ENCODE results near the gene PWWP2B. TPM values are rescaled to one million over a fixed set of nuclear protein-coding genes. Genes with fewer than 3 reads are reported as not detected.

The PWWP2B gene
- total and polyA plus RNA-seq, 2 donors (not counting 3 experiments of a cell fraction or from before 2014, with no cell fraction given): 4.6 to 11.8 TPM

- dilution Hi-C loops (cut with MboI; ENCODE audit: extremely low pct_ligation_motif_present, low sequenced_read_pairs): no loop called here
- H2AFZ ChIP-seq (ENCODE audit: low read depth, low read length): no peak overlapping the region
- ChIA-PET POLR2A (no interaction called here), CTCF (no interaction called here)
- H3K36me3 ChIP-seq (ENCODE audit: control insufficient read depth in 2 of 2, extremely low read depth in 1 of 2, insufficient read depth in 2 of 2, low read length in 2 of 2): no peaks in the 10 kb centered on the region
- no peak for TF ChIP-seq MYC (IDR thresholded peaks at IDR 0.05; ENCODE audit: low read depth, low read length)
- TF ChIP-seq JUN (IDR thresholded peaks at IDR 0.05; ENCODE audit: borderline replicate concordance, insufficient read depth, insufficient read length, low read depth): no peak
- no peak for TF ChIP-seq POLR2AphosphoS5 (IDR thresholded peaks at IDR 0.05; ENCODE audit: insufficient read depth, low read depth, low read length)
- no peak for TF ChIP-seq CTCF (IDR thresholded peaks at IDR 0.05; ENCODE audit: extremely low read depth in 1 of 2, insufficient read depth in 1 of 2, low read depth in 1 of 2, low read length in 2 of 2)
- no peak for TF ChIP-seq GATA2 (IDR thresholded peaks at IDR 0.05; ENCODE audit: insufficient read depth, insufficient read length, low read depth, low read length)
- TF ChIP-seq FOS (IDR thresholded peaks at IDR 0.05; ENCODE audit: borderline replicate concordance, insufficient read depth, low read length): no peak
- no peak for TF ChIP-seq POLR2A (IDR thresholded peaks at IDR 0.05; ENCODE audit: low read depth, low read length)
- no peak for TF ChIP-seq EZH2 (IDR thresholded peaks at IDR 0.05; ENCODE audit: borderline replicate concordance, low read depth, low read length, severe bottlenecking)
- no peak for TF ChIP-seq MAX (IDR thresholded peaks at IDR 0.05; ENCODE audit: insufficient read depth, insufficient read length)
- FAIRE-seq (no peak), DNase-seq (ENCODE audit: low read depth, low spot score) (no peak)
- intact Hi-C loops (cut with micrococcal nuclease): no loop called here
- no peaks in the 10 kb centered on the region for H3K79me2 ChIP-seq (ENCODE audit: control insufficient read depth, insufficient read depth, low read length)
- H3K4me3 ChIP-seq (replicated peaks in 1 of 3; ENCODE audit: insufficient read depth in 1 of 3, low read depth in 1 of 3, low read length in 3 of 3): no peak overlapping the region
- no peaks in the 10 kb centered on the region for H4K20me1 ChIP-seq (replicated peaks; ENCODE audit: control insufficient read depth, extremely low read depth, insufficient read depth, low read length)
- H3K27me3 ChIP-seq (ENCODE audit: control insufficient read depth in 2 of 2, insufficient read depth in 2 of 2, low read length in 2 of 2): no peaks in the 10 kb centered on the region
- H3K9me1 ChIP-seq (replicated peaks; ENCODE audit: control insufficient read depth, extremely low read depth, insufficient read depth, low read length): no peaks in the 10 kb centered on the region
- no peak overlapping the region for H3K27ac ChIP-seq (ENCODE audit: insufficient read depth, low read depth, low read length)
- H3K4me2 ChIP-seq (ENCODE audit: insufficient read depth, low read length): no peak overlapping the region
- H3K9me3 ChIP-seq (replicated peaks; ENCODE audit: control insufficient read depth, insufficient read depth, low read length): no peaks in the 10 kb centered on the region
- BruUV-seq (replicated peaks): no TSS peak
- H3K4me1 ChIP-seq (ENCODE audit: control insufficient read depth, extremely low read depth, insufficient read depth, low read length): peaks cover 11% of the 10 kb centered on the region
- H3K9ac ChIP-seq (replicated peaks; ENCODE audit: extremely low read depth, insufficient read depth, low read length): no peak overlapping the region
These were observed 26.2 kb downstream of the PWWP2B start for GRCh38 chr10:132422903-132423825.
